AG08396 (cell line): ENCODE results near the gene MED12.
"Not testable (repeated sequence)": the region's sequence is repeated elsewhere in the genome, so short reads cannot be mapped to it uniquely, and the experiment has no call there.

ENCODE experiments used
- DNase-seq: peaks from one replicate; pipeline ENCODE4 v3.0.0; 2012; ENCODE audit warnings: low spot score, mixed read lengths

MED12 gene

DNA sequence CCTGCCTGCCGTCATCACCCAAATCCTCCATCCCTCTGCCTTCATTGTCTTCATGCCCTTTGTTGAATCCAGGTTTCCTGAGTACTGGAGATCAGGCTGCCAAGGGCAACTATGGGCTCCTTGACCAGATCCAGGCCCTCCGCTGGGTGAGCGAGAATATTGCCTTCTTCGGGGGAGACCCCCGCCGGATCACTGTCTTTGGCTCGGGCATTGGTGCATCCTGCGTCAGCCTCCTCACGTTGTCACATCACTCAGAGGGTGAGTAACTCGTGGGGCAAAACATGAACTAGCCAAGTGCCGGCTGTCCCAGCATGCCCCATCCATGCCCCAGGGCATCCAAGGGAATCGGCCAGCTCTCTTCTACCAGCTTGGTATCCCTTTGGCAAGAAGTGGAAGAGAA is 45.7 kb downstream of the MED12 start:
- no peak for DNase-seq

DNA sequence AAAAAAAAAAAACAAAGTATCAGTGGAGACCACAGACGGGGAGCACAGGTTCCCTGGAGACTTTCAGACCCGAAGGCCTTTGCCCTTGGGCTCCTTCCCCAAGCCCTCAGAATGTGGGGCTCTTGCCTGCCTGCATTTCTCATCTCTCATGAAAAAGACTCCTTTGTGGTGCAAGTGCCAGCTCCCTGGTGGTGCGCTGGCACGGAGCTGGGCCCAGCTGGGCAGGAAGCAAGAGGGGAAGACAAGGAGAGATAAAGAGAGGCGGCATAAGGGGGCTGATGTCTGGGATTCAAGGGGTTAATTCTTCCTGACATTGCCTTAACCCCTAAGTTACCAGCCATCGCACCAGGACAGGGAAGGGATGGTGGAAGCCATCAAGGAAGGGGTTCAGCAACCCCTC is 48.1 kb downstream of the MED12 start:
- no peak for DNase-seq

DNA sequence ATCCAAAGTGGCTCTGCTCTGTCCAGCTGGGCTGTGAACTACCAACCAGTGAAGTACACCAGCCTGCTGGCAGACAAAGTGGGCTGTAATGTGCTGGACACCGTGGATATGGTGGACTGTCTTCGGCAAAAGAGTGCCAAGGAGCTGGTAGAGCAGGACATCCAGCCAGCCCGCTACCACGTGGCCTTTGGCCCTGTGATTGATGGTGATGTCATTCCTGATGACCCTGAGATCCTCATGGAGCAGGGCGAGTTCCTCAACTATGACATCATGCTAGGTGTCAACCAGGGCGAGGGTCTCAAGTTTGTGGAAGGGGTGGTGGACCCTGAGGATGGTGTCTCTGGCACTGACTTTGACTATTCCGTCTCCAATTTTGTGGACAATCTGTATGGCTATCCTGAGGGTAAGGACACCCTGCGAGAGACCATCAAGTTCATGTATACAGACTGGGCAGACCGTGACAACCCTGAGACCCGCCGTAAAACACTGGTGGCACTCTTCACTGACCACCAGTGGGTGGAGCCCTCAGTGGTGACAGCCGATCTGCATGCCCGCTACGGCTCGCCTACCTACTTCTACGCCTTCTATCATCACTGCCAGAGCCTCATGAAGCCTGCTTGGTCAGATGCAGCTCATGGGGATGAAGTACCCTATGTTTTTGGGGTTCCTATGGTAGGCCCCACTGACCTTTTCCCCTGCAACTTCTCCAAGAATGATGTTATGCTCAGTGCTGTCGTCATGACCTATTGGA is 48.8 kb downstream of the MED12 start:
- DNase-seq: no peak

DNA sequence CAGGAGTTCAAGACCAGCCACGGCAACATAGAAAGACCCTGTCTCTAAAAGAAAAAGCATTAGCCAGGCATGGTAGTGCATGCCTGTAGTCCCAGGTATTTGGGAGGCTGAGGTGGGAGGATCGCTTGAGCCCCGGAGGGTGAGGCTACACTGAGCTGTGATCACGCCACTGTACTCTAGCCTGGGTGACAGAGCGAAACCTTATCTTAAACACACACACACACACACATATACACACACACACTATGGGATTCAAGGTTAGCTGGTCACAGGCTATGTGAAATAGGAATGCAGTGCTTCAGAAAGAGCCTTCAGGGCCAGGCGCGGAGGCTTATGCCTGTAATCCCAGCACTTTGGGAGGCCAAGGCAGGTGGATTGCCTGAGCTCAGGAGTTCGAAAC is 49.7 kb downstream of the MED12 start:
- DNase-seq: no peak

DNA sequence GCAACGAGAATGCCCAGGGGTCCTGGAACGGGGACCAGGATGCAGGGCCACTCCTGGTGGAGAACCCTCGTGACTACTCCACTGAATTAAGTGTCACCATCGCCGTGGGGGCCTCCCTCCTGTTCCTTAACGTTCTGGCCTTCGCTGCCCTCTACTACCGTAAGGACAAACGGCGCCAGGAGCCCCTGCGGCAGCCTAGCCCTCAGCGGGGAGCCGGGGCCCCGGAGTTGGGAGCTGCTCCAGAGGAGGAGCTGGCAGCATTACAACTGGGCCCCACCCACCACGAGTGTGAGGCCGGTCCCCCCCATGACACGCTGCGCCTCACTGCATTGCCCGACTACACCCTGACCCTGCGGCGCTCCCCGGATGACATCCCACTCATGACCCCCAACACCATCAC is 51.2 kb downstream of the MED12 start:
- no peak for DNase-seq

DNA sequence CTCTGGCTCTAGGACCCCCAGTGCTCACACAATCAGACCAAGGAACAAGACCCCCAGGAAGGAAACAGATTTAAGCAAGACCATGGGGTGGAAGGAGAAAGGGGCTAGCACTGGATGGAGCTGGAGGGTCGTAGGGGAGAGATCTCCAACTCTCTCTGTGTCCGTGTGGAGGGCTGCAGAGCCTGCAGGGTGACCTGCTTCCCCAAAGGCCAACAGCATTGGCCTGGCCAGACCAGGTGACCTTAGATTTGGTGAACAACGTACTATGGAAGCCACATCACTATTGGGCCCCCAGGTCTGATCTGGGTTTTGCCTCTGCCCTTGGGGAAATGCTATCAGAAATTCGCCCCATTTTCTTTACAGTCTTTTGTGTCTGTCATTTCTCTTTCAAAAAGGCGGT is 52.3 kb downstream of the MED12 start:
- DNase-seq: no peak

DNA sequence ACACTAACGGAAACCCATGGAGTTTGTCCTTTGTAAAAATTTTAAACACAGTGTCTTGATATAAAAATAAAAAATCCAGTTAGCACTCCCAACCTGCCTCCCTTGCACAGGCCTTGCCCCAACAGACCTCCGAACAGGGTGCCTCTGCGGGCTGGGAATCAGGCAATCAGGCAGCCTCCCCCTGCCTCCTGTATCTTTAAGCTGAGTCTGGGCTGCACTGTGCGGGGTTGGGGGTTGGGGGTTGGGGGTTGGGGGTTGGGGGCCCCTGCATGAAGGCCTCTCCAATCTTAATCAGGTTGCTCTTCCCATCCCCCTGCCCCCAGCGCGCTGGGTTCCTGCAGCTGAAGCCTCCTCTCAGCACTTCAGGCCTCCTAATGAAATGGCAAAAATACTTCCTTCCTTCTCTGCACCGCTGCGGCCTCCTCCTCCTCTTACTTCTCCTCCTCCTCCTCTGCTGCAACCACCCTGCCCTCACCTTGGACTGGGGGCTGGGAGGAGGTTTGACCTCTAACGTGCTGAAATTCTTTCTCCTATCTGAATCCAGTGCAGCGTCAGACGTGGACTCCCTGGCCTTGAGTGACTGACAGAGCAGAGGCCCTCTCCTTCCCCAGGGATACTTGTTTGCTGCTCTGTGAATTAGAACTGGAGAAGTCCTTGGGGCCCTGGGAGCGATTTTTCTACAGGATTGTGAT is 52.9 kb downstream of the MED12 start:
- DNase-seq: no peak

DNA sequence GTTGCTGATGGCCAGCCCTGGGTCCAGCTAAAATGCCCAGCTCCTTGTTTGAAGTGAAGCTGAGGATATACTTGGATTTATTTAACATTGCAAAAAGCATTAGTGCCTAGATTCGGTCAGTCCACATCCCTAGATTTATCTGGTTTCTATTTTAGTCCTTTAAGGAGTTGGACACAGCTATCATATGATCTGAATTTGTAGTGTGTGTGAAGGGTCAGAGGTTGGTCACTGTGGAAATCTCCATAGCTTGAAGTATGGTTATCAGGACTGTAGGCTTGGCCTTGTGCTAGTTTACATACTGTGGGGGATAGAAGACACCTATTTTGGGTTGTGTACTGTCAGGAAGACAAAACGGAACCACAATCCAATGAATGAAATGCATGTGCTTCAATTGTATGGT is 55.0 kb downstream of the MED12 start:
- no peak for DNase-seq

DNA sequence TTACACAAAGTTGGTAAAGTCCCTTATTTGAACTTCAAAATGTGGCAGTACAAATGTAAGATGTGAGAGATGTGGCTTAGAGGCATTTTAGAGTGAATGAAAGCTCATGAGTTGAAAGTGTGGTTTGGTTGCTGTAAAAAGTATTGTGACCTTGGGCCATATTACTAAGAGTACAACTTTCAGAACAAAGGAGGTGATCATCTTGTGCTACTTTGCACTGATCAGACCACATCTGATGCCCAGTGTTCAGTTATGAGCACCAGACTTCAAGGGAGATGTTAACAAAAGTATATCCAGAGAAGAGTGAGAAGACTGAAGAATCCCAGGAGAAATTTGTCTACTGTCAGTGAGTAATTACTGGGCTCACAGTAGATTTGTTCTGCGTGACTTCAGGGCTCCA is 56.4 kb downstream of the MED12 start:
- DNase-seq: no peak

DNA sequence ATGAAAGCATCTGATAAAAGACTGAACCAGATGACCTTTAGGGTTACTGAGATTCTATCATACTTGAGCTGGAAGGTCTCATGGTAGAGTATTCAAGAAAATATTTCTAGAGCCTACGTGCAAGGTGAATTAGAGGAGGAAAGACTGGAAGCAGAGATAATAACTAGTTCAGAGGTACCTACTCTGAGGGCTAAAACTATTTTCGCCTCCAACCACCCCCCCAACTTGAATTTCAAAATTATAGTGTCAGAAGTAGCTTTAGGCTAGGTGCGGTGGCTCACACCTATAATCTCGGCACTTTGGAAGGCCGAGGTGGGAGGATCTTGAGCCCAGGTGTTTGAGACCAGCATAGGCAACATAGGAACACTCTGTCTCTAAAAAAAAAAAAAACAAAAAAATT is 57.1 kb downstream of the MED12 start:
- no peak for DNase-seq

DNA sequence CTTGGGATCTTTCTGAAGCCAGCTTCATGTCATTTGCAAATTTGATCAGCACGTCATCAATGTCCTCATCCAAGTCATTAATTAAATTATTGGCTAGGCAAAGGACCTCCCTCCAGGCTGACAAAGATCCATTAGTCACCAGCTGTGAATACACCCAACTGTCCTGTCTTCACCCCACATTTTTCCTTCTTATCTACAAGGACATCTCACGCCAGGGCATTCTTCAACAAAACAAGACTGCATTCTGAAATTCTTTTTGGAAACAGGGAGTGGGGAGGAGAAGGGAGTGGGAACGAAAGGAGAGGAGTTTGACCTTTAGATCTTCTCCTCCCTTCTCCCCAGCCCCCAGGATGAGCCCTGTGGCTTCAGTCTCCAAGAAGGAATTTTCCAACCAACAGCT is 58.9 kb downstream of the MED12 start:
- no peak for DNase-seq

DNA sequence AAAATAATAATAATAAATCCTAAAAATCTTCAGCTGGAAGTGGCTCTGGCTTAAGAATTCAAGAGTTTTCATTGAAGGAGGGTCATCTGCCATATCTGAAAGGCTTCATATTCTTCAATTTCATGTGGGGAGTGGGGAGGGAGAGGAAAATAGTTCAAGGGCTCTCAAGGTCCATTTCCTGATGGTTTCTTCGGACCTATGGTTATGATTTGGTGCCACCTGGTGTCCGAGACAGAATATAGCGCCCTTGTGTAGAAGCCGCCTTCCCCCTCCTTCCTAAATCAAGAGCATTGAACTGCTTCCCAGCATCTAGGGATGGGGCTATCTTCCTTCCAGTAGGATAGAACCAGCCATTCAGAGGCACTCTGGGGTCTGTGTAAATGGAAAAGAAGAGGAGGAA is 60.5 kb downstream of the MED12 start:
- DNase-seq: peak; percentile 65

DNA sequence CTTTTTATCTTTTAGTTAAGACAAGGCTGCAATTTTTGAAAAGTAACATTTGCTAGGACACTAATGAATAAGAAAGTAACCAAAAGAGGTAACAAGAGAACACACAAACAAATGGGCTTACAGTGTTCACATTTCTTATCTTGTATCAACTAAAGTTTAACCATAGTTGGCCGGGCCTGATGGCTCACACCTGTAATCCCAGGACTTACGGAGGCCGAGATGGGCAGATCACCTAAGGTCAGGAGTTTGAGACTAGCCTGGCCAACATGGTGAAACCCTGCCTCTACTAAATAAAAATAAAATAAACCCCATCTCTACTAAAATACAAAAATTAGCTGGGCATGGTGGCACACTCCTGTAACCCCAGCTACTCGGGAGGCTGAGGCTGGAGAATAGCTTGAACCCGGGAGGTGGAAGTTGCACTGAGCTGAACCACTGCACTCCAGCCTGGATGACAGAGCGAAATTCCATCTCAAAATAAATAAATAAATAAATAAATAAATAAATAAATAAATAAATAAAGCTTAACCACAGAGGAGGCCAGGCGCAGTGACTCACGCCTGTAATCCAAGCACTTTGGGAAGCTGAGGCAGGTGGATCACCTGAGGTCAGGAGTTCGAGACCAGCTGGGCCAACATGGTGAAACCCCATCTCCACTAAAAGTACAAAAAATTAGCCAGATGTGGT is 62.3 kb downstream of the MED12 start:
- DNase-seq: not testable (repeated sequence)

DNA sequence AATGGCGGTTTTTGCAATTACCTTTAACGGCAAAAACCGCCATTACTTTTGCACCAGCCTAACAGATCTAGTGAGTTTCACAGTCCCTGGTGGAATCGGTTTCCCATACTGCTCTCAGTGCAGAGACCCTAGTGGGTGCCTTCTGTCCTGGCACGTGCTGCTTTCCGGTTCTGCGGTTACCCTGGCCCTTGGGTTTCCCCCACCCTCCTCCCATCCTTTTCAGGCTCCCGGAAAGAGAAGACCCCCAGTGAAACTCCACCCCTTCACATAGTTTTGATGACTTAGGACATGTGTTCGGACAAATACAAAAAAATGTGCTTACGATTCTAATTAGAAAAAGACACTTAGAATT is 63.1 kb downstream of the MED12 start:
- no peak for DNase-seq

DNA sequence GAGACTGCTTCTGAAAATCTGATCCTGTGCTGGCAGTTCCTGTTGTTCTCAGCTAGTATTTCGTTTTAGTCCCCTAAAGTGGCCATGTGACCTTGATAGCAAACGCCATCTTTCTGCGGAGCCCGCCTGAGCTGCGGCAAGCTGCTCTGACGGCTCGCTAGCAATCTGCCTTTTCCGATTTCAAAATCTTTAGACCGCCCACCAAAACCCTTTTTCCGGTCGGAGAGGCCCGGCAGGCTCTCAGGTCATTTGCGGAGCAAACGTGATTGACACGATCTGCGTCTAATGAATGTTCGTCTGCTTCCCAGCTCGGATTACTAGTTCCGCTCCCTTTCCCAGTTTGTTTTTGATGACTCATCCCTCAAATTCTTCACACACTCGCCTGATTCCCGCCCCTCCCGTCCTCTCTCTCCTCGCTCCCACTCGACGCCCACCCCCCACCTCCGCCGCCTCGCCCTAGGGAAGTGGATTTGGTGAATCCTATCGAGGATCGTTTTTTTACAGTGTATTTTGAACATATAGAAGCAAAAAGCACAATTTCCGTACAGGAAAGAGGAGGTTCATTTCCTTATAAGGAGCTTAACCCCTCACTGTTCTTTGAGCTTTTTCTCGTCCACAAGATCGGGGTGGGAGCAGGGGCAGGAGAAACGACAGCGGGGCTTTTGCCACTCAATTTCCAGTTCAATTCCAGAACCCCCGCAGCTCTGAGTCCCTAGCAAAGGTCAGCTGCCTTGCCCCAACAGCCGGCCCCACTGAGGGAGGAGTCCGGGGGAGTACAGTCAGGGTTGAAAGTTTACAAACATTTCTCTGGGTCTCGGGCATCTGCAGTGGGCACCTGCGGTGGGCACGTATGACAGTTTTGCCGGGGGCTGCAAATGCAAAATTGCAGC is 63.8 kb downstream of the MED12 start:
- peak; percentile 82 for DNase-seq

DNA sequence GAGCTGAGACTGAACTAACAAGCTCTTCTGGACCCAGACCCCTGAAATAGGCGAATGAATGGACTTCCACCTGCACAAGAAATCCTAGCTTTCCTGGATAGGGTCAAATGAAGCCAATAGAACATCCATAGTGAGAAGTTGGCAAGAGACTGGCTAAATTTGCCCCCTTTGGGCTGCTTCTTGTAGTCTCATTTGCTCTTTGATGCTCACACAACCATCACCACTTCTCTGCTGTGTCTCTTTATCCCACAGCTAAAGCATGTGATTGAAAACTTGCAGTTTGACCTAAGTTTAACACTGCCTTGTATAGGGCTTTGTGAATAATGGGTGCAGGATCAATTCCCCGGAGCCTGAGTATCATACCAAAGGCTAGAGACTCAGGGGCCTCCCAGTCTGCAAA is 64.5 kb downstream of the MED12 start:
- DNase-seq: no peak

DNA sequence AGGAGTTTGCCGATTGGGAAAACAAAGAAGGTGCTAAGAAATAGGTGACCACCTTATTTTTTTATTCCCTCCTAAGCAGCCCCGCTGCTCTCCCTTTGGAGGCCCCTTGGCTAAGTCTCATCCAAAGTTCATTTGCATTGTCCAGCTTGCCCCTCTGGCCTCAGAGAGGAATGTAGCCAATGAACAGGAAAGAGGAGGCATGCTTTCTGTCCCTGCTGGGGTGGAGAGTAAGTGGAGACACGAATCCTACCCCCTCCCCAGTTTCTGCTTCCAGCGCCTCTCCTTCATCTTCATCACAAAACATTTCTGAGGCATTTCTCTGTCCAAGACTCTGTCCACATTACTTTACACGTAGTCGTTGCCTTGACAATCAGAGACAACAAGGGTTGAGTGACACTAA is 64.9 kb downstream of the MED12 start:
- DNase-seq: no peak

DNA sequence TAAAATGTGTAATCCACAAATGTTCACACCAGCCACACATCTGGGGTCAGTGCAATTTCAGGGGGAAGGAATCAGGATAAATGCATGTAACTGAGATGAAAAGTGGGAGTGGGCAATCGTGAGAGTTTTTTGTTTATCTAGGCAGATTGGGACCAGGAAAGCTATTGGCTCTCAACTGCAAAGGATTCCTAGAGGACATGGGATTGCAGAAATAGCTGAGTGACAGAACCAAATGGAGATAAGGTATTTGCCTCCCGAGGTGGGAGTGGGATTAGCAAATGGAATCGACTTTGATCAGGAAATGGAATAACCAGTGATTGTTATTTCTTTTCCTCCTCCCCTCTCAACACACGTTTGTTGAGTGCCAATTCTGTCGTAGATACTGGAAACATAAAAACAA is 65.7 kb downstream of the MED12 start:
- DNase-seq: no peak

DNA sequence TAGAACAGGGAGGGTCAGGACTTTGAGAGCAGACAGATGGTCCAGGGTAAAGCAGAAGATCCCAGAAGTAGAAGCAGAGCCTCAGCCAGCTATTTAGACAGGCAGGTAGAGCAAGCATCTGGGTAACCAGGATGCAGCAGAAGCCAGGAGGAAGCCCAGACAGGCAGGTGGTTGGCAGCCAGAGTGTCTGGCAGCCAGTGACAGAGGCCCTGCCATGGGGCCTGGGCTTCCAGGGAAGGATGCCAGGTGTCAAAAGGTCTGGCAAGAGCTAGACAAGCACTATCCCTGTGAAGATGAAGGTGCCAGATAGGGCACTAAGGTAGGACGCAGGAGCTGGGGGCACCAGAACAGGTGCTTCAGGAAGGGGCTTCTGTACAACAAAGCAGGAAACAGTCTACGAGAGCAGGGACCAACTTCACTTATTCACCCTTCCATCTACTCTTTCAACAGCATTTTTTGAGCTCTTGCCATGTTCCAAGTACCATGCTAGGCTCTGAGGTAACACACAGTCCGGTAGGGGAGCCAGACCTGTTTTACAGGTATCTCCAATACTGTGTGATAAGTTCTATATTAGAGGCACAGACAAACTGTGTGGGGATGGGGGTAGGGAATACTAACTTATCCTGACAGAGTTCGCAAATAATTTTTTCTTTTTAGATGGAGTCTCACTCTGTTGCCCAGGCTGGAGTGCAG is 66.6 kb downstream of the MED12 start:
- no peak for DNase-seq

DNA sequence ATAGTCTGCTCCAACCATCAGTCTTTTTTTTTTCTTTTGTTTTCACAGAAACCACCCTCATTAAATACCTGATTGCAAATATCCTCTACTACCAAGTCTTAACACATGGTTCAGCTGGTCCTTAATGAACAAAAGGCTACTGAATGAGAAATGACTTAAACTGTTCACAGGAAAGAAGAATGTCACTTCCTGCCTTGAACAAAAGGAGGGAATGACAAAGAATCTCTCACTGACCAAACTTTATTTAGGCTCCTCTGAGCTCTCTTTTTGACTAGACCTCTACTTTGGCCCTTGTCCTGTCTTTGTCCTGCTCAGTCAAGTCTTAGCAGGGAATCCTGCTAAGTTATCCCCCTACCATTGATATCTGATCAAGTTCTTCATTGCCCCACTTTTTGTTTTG is 72.9 kb downstream of the MED12 start:
- no peak for DNase-seq
